Measurements from ENCODE around the gene PLEKHN1. TPM values are rescaled to one million over a fixed set of nuclear protein-coding genes. Genes with fewer than 3 reads are reported as not detected.

Gene PLEKHN1
- polyA plus RNA-seq, 1 experiment, result 0.88 TPM

GRCh38 chr1:938711-939489 lies 27.4 kb upstream of the PLEKHN1 start:
- ChIA-PET POLR2A (no interaction called here), CTCF (interaction anchor here (0.8 to 2.9 kb wide), 11 partner anchors 9 to 64 kb away, joined by 3 to 28 read pairs (median 4); partner anchors contain the start of gene NOC2L)
- no peak for DNase-seq (ENCODE audit: low read depth)
- Histone ChIP-seq H3K36me3 (ENCODE audit: control insufficient read depth, insufficient read depth, low read length) (no peaks in the 10 kb centered on the region; the same call in 1 of the 2 replicates), H3K27me3 (ENCODE audit: control insufficient read depth, insufficient read depth, low read length) (no peaks in the 10 kb centered on the region), H3K4me3 (ENCODE audit: low read depth, low read length) (no peak overlapping the region)
- TF ChIP-seq, protein P1, sequence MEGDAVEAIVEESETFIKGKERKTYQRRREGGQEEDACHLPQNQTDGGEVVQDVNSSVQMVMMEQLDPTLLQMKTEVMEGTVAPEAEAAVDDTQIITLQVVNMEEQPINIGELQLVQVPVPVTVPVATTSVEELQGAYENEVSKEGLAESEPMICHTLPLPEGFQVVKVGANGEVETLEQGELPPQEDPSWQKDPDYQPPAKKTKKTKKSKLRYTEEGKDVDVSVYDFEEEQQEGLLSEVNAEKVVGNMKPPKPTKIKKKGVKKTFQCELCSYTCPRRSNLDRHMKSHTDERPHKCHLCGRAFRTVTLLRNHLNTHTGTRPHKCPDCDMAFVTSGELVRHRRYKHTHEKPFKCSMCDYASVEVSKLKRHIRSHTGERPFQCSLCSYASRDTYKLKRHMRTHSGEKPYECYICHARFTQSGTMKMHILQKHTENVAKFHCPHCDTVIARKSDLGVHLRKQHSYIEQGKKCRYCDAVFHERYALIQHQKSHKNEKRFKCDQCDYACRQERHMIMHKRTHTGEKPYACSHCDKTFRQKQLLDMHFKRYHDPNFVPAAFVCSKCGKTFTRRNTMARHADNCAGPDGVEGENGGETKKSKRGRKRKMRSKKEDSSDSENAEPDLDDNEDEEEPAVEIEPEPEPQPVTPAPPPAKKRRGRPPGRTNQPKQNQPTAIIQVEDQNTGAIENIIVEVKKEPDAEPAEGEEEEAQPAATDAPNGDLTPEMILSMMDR (IDR thresholded peaks at IDR 0.05; ENCODE audit: insufficient read depth, low read depth, low read length), result no peak

DNA sequence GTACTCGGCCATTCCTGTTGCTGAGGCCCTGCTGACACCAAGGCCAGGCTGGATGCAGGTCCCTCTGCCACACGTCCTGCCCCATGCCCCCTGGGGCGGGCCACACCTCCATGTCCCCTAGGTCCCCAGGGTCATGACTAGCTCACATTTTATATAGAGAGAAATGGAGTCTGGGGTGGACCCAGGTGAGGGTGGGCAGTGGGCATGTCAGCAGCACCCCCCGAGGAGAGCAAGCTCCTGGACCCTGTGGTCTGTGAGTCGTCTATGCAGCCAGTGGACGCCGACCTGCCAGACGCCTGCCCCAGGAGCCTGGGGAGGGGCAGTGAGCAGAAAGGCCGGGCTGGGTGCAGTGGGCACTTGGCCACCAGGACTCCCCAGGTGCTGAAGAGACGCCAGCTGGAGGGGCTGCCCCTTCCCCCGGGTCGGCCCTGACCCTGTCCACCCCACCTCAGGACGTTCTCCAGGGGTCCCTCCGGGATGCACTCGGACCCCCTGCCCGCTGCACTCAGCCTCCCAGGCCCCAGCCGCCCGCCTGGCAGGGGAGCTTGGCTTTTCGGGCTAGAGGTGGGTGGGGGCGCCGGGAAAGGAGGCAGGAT lies 26.7 kb upstream of the PLEKHN1 start:
- no peak overlapping the region for H3K4me3 ChIP-seq (ENCODE audit: low read depth, low read length)
- ChIA-PET POLR2A (no interaction called here), CTCF (interaction anchor here (1.4 to 2.2 kb wide), 6 partner anchors 8 to 44 kb away, joined by 3 to 9 read pairs (median 6); partner anchors contain the start of gene NOC2L)
- no peaks in the 10 kb centered on the region; the same call in 1 of the 2 replicates for H3K36me3 ChIP-seq (ENCODE audit: control insufficient read depth, insufficient read depth, low read length)
- DNase-seq (ENCODE audit: low read depth), result no peak
- TF ChIP-seq, protein P1 (IDR thresholded peaks at IDR 0.05; ENCODE audit: insufficient read depth, low read depth, low read length), result no peak
- H3K27me3 ChIP-seq (ENCODE audit: control insufficient read depth, insufficient read depth, low read length), result no peaks in the 10 kb centered on the region

DNA sequence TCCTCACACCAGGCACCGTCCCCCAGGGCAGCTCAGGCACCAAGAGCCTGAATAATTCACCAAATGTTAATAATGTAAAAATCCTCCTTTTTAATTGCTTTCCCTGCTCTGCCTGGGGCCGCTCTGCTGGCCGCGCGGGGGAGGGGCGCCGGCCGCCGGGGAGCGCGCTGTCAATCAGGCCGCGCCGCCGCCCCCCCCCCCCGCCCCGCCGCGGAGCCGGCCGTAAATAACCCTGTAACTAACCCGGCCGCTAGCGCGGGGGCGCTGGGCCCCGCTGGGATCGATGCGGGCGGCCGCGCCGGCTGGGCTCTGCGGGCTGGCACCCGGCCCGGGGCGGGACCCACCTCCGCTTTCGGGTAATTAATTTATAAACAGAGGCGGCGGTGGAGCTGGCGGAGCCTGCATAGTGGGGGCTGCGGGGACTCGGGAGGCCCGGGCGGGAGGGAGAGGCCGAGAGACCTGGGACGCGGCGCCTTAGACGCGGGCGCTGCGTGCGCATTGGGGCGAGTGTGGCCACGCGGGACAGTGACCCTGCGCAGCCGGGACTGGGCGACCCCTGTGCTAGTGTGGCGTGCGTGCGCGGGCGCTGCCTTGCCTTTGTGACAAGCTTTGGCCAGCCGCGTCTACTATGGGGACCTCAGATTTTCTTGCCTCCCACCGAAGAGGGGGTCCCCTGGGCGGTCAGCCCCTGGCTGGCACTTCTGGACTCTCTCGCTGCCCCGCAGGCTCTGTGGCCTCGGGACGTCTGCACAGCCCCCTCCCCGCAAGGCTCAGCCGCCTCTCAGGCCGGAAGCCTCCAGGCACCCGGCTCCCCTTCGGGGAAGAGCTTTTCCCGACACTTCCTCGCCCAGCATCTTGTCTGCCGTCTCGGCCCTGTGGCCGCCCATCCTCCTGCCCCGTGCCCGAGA lies 25.9 kb upstream of the PLEKHN1 start:
- ChIA-PET POLR2A (no interaction called here), CTCF (interaction anchor here (1.0 to 2.0 kb wide), 7 partner anchors 9 to 123 kb away, joined by 3 to 9 read pairs (median 6); no protein-coding TSS in a partner anchor)
- Histone ChIP-seq H3K36me3 (ENCODE audit: control insufficient read depth, insufficient read depth, low read length) (peaks cover 2% of the 10 kb centered on the region; the same call in 1 of the 2 replicates), H3K4me3 (ENCODE audit: low read depth, low read length) (no peak overlapping the region), H3K27me3 (ENCODE audit: control insufficient read depth, insufficient read depth, low read length) (no peaks in the 10 kb centered on the region)
- DNase-seq (ENCODE audit: low read depth), result no peak
- TF ChIP-seq, protein P1 (IDR thresholded peaks at IDR 0.05; ENCODE audit: insufficient read depth, low read depth, low read length), result no peak

DNA sequence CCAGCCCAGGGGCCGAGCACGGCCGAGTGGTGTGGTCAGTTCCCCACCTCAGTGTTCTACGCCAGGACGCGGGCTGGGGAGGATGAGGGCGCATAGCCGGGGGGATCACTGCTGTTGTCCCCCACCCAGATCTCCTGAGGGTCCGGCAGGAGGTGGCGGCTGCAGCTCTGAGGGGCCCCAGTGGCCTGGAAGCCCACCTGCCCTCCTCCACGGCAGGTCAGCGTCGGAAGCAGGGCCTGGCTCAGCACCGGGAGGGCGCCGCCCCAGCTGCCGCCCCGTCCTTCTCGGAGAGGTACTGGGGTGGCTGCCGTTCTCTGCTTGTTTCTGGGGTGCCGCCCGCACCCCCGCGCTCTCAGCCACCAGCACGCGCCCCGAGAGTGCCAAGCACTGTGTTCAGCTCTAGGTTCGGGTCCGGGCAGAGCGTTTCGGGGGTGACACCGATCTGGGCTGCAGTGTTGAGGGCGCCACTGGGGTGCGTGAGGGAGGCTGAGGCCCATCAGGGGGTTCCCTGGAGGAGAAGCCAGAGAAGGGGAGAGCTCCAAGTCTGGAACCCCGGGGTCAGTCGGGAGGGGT lies 25.2 kb upstream of the PLEKHN1 start:
- TF ChIP-seq, protein P1 (IDR thresholded peaks at IDR 0.05; ENCODE audit: insufficient read depth, low read depth, low read length), result no peak
- DNase-seq (ENCODE audit: low read depth), result no peak
- H3K36me3 ChIP-seq (ENCODE audit: control insufficient read depth, insufficient read depth, low read length), result peaks cover 4% of the 10 kb centered on the region; the same call in 1 of the 2 replicates
- H3K4me3 ChIP-seq (ENCODE audit: low read depth, low read length), result peak overlapping the region; percentile 16
- H3K27me3 ChIP-seq (ENCODE audit: control insufficient read depth, insufficient read depth, low read length), result no peaks in the 10 kb centered on the region
- ChIA-PET CTCF (interaction anchor here (1.0 to 2.0 kb wide), 5 partner anchors 10 to 123 kb away, joined by 3 to 9 read pairs (median 6); no protein-coding TSS in a partner anchor), POLR2A (no interaction called here)
